ENCODE data around the gene KAZN.

Gene KAZN

GRCh38 chr1:14705824-14706223 is 107.3 kb downstream of the KAZN start:
- H3K4me3 ChIP-seq (ENCODE audit: low read depth, low read length): no peak overlapping the region

- H3K4me3 ChIP-seq (ENCODE audit: low read depth, low read length): no peak overlapping the region
These were observed 108.1 kb downstream of the KAZN start for GRCh38 chr1:14706631-14707030.

- no peak overlapping the region for H3K4me3 ChIP-seq (ENCODE audit: low read depth, low read length)
These were observed 109.3 kb downstream of the KAZN start for GRCh38 chr1:14707531-14708445.

- no peak overlapping the region for H3K4me3 ChIP-seq (ENCODE audit: low read depth, low read length)
These were observed 111.8 kb downstream of the KAZN start for GRCh38 chr1:14710331-14710730.

- no peak overlapping the region for H3K4me3 ChIP-seq (ENCODE audit: low read depth, low read length)
These were observed 113.7 kb downstream of the KAZN start for GRCh38 chr1:14712136-14712535.

GRCh38 chr1:14713077-14713476 is 114.6 kb downstream of the KAZN start:
- no peak overlapping the region for H3K4me3 ChIP-seq (ENCODE audit: low read depth, low read length)

- H3K4me3 ChIP-seq (ENCODE audit: low read depth, low read length): no peak overlapping the region
These were observed 116.8 kb downstream of the KAZN start for GRCh38 chr1:14715266-14715665.

- H3K4me3 ChIP-seq (ENCODE audit: low read depth, low read length): no peak overlapping the region
These were observed 117.3 kb downstream of the KAZN start for GRCh38 chr1:14715802-14716201.

- H3K4me3 ChIP-seq (ENCODE audit: low read depth, low read length): no peak overlapping the region
These were observed 118.0 kb downstream of the KAZN start for GRCh38 chr1:14716474-14716873.

- H3K4me3 ChIP-seq (ENCODE audit: low read depth, low read length): no peak overlapping the region
These were observed 120.0 kb downstream of the KAZN start for GRCh38 chr1:14718476-14718875.

GRCh38 chr1:14723401-14723800 is 124.9 kb downstream of the KAZN start:
- H3K4me3 ChIP-seq (ENCODE audit: low read depth, low read length): no peak overlapping the region

GRCh38 chr1:14724246-14724645 is 125.8 kb downstream of the KAZN start:
- no peak overlapping the region for H3K4me3 ChIP-seq (ENCODE audit: low read depth, low read length)

GRCh38 chr1:14724678-14725077 is 126.2 kb downstream of the KAZN start:
- no peak overlapping the region for H3K4me3 ChIP-seq (ENCODE audit: low read depth, low read length)

- H3K4me3 ChIP-seq (ENCODE audit: low read depth, low read length): no peak overlapping the region
These were observed 126.8 kb downstream of the KAZN start for GRCh38 chr1:14725238-14725637.

- no peak overlapping the region for H3K4me3 ChIP-seq (ENCODE audit: low read depth, low read length)
These were observed 127.2 kb downstream of the KAZN start for GRCh38 chr1:14725695-14726094.

GRCh38 chr1:14726606-14727005 is 128.1 kb downstream of the KAZN start:
- H3K4me3 ChIP-seq (ENCODE audit: low read depth, low read length): no peak overlapping the region

GRCh38 chr1:14728516-14728915 is 130.0 kb downstream of the KAZN start:
- no peak overlapping the region for H3K4me3 ChIP-seq (ENCODE audit: low read depth, low read length)

- H3K4me3 ChIP-seq (ENCODE audit: low read depth, low read length): no peak overlapping the region
These were observed 134.2 kb downstream of the KAZN start for GRCh38 chr1:14732728-14733047.

- no peak overlapping the region for H3K4me3 ChIP-seq (ENCODE audit: low read depth, low read length)
These were observed 134.7 kb downstream of the KAZN start for GRCh38 chr1:14733048-14733778.

- H3K4me3 ChIP-seq (ENCODE audit: low read depth, low read length): no peak overlapping the region
These were observed 135.3 kb downstream of the KAZN start for GRCh38 chr1:14733779-14734140.

- no peak overlapping the region for H3K4me3 ChIP-seq (ENCODE audit: low read depth, low read length)
These were observed 137.4 kb downstream of the KAZN start for GRCh38 chr1:14735841-14736240.

GRCh38 chr1:14737561-14738094 is 139.1 kb downstream of the KAZN start:
- no peak overlapping the region for H3K4me3 ChIP-seq (ENCODE audit: low read depth, low read length)
